SJCRH30 (cell line): Measurements from ENCODE around the gene ULK3. TPM values are rescaled to one million over a fixed set of nuclear protein-coding genes. Genes with fewer than 3 reads are reported as not detected.

Experiments used
- DNase-seq, 2 experiments: peaks; one replicate each; pipeline ENCODE4 v3.0.0-alpha.2; 2015 to 2020
- H3K27ac ChIP-seq: fragments of 250-450 bp; sonication (Bioruptor Pico); 2 replicates; pipeline ENCODE4 v1.5.1; 2020; ENCODE audit warnings: mild to moderate bottlenecking, moderate library complexity
- H3K27me3 ChIP-seq: fragments of 250-450 bp; sonication (Bioruptor Pico); 2 replicates; pipeline ENCODE4 v1.5.1; 2020; ENCODE audit warnings: mild to moderate bottlenecking, moderate library complexity
- H3K36me3 ChIP-seq: fragments of 250-450 bp; sonication (Bioruptor Pico); 2 replicates; pipeline ENCODE4 v1.5.1; 2020; ENCODE audit warnings: mild to moderate bottlenecking, moderate library complexity
- H3K4me1 ChIP-seq: fragments of 250-450 bp; sonication (Bioruptor Pico); 2 replicates; pipeline ENCODE4 v1.5.1; 2020; ENCODE audit warnings: mild to moderate bottlenecking, moderate library complexity
- H3K4me3 ChIP-seq: fragments of 250-450 bp; sonication (Bioruptor Pico); 2 replicates; pipeline ENCODE4 v1.5.1; 2020; ENCODE audit warnings: mild to moderate bottlenecking, moderate library complexity
- H3K9me3 ChIP-seq: fragments of 250-450 bp; sonication (Bioruptor Pico); replicated peaks from 2 replicates; pipeline ENCODE4 v1.5.1; 2020; ENCODE audit warnings: mild to moderate bottlenecking, moderate library complexity
- total RNA-seq: library from RNA; depleted of rRNA; stranded (reverse); fragments of >200 nt; shearing (Covaris generic); gene quantifications from 2 replicates; pipeline ENCODE4 v1.2.3, GENCODE V29; 2014

The ULK3 gene
- total RNA-seq, 1 experiment from 2014 or later: 28.3 TPM

DNA sequence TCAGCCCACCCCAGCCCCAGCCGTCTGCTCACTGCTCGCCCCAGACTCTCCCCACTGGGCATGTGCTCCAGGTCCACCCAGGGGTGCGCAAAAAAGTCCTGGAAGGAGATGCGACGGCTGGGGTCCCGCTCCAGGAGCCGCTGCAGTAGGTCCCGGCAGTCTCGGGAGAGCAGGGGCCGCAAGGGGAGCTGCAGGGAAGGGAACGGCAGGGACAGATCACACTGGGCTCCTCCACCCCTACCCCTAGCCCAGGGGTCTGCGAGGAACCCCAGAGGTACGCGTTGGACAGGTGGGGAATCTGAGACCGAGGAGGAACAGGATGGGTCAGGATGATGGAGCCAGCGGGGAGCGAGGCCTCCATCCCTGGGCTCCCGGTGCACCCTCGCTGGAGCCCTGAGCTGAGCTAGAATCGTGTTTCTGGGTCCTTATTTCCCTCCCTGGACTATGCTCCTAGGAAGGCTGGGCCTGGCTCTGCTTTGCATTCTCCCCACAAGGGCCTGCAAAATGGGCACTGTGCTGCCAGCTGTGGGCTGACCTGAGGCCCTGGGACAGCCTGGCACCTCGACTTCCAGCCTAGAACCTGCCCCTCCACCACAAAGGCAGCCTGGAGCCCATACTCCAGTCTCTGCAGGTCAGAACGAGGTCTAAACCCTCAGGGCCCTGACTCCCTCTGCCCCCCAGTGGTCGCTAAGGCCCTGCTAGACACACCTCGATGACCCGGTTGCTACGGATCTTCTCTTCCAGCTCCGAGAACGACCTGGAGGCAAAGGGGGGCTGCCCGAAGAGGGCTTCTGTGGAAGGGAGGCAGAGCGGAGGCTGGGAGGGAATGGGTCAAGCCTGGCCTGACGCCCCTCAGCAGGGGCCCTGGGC lies 3.2 kb downstream of the ULK3 start:
- Histone ChIP-seq H3K4me1 (peaks cover 5% of the 10 kb centered on the region; the same call in 1 of the 2 replicates), H3K27me3 (no peaks in the 10 kb centered on the region)

DNA sequence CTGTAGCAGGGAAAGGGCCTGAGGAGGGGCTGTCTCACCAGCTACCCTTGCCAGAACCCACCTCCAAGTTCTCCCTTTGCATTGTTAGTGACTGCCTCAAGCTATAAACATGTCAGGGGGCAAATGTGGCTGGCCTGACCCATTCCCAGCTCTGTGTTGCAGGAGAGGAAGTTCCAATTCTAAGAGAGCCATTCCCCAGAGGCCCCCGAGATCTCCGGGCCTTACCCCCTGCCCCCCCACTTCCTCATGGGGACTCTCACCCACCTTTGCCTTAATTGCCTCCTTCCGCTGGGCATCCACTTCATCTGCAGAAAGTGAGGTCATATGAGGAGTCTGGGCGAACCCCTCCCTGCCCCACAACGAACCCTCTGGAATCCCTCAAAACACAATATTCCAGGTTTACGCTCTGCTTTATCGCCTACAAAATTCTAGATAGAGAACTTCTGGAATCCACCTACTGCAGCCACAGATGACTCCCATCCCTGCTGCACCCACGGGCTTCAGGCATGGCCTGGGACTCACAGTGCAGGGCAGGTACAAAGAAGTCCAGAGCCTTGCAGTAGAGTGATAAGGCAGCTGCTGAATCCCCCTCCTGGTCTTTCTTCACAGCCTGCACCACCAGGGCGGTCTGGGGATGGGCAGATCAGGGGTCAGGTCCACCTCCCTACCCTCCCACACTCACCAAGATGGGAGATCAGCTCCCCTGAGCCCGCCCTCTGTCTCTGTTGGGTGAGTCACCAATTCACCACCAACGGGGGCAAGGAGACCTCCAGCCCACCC lies 4.0 kb downstream of the ULK3 start:
- H3K36me3 ChIP-seq: no peaks in the 10 kb centered on the region
- no peak for DNase-seq
- H3K27ac ChIP-seq: no peak overlapping the region
- no peaks in the 10 kb centered on the region for H3K9me3 ChIP-seq
- peaks cover 5% of the 10 kb centered on the region; the same call in 1 of the 2 replicates for H3K4me1 ChIP-seq
- H3K4me3 ChIP-seq: no peak overlapping the region
- no peaks in the 10 kb centered on the region for H3K27me3 ChIP-seq

More for the DNA sequence above, 3.2 kb downstream of the ULK3 start:
- Histone ChIP-seq H3K9me3 (no peaks in the 10 kb centered on the region), H3K36me3 (no peaks in the 10 kb centered on the region), H3K27ac (no peak overlapping the region), H3K4me3 (no peak overlapping the region)
- DNase-seq: no peak

DNA sequence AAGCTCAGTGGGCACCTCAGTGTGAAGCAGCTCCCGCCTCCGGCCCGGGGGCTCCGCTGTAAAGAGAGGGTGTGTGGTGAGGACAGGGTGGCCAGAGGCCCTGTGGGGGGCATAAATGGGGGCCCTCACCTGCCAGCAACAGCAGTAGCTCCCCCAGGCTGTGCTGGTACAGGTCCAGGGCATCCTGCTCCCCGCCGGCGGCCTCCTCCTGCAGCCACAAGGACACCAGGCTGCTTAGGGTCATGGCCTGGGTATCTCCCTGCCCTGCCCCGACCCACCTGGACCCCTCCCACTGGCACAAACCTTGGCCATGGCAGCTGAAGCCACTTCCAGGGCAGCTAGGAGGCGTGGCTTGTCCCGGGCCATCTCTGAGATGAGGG lies 4.8 kb downstream of the ULK3 start:
- DNase-seq: no peak
- no peaks in the 10 kb centered on the region for H3K9me3 ChIP-seq
- H3K36me3 ChIP-seq: no peaks in the 10 kb centered on the region

DNA sequence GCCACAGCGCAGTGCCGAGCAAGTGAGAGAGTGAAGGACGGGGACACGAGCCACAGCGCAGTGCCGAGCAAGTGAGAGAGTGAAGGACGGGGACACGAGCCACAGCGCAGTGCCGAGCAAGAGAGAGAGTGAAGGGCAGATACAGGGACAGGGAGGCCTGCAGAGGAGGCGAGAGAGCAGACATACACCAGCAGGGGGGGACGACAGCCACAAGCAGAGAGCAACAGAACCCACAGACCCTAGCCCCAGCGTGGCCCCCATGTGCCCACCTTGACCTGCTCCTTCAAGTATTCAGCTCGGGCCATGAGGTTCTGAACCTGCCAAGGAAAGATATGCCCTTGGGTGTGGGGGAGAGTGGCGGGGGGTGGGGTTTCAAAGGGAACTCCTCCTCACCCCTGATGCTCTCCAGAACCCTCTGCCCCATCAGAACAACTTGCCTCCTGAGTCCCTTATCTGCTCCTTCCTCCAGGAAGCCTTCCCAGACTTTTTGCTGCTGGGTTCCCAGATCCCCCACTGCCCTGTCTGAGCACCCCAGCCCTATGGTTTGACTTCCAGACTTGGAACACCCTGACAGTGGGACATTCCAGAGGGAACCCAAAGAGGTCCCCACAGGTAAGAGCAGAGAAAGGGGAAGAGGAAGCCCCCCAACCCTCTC lies 5.3 kb downstream of the ULK3 start:
- DNase-seq: no peak
- H3K27ac ChIP-seq: no peak overlapping the region
- H3K36me3 ChIP-seq: no peaks in the 10 kb centered on the region
- H3K4me3 ChIP-seq: no peak overlapping the region
- no peaks in the 10 kb centered on the region for H3K9me3 ChIP-seq
- H3K27me3 ChIP-seq: no peaks in the 10 kb centered on the region
- no peaks in the 10 kb centered on the region for H3K4me1 ChIP-seq

More for the DNA sequence above, 4.8 kb downstream of the ULK3 start:
- no peak overlapping the region for H3K4me3 ChIP-seq
- H3K27me3 ChIP-seq: no peaks in the 10 kb centered on the region
- H3K4me1 ChIP-seq: no peaks in the 10 kb centered on the region
- no peak overlapping the region for H3K27ac ChIP-seq

DNA sequence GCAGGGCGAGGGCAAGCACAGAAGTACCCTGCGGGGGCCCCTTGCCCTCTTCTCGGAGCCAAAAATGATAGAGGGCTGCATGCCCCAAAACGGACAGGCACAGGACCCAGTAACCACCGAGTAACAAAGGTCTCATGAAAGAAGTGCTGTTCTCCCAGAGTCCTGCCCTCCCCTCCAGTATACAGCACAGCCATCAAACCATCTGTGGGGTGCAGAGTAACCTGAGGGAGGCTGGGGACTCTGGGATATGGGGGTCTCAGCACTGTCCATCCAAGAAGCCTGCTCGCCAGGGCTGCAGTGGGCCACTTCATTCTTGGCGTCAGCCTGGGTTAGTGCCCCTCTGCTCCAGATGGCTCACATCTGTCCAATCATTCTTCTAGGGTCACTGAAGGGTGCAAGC lies 6.1 kb downstream of the ULK3 start:
- no peaks in the 10 kb centered on the region for H3K36me3 ChIP-seq
- no peaks in the 10 kb centered on the region for H3K27me3 ChIP-seq

GRCh38 chr15:74835312-74835823 lies 7.6 kb downstream of the ULK3 start:
- H3K9me3 ChIP-seq: no peaks in the 10 kb centered on the region
- H3K27me3 ChIP-seq: peaks cover 9% of the 10 kb centered on the region
- peak; percentile 63 to 79 for DNase-seq
- H3K36me3 ChIP-seq: no peaks in the 10 kb centered on the region
- no peak overlapping the region for H3K4me3 ChIP-seq
- no peak overlapping the region for H3K27ac ChIP-seq
- H3K4me1 ChIP-seq: peaks cover 3% of the 10 kb centered on the region; the same call in 1 of the 2 replicates

More for the DNA sequence above, 6.1 kb downstream of the ULK3 start:
- Histone ChIP-seq H3K4me1 (peaks cover 3% of the 10 kb centered on the region; the same call in 1 of the 2 replicates), H3K9me3 (no peaks in the 10 kb centered on the region), H3K27ac (no peak overlapping the region), H3K4me3 (no peak overlapping the region)
- no peak for DNase-seq

DNA sequence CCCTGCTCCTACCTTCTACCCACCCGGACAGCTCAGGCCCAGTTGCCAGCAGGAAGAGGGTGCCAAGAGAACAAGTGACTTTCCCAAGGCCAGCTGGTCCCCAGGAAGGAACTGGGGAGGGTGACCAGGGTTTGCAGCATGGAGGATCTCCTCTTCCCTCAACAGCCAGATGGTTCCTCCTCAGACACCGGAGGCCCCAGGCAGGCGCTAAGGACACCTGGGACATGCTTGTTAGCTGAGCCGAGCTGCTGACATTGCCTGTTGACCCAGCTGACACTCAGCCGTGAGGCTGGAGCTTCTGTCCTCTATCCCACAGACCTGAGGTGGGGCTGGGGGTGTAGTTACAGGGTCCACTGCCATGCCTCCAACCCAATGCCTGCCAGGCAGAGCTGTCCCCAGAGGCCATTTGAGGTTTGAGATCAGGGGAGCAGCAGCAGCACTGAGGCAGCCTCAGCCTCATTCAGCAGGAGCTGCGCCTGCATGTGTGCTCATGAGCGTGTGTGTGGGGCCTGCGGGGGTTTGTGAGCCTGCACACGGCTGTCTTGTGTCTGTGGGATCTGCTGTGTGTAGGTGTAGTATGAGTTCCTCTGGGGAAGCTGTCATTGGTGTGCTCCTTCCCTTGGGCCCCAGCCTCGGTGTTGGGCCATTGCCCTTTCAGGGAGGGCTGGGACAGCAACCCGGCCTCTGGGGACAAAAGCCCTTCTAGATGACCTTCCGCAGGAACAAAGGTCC lies 9.4 kb downstream of the ULK3 start:
- no peaks in the 10 kb centered on the region for H3K9me3 ChIP-seq
- no peaks in the 10 kb centered on the region for H3K36me3 ChIP-seq
- H3K4me1 ChIP-seq: peaks cover 3% of the 10 kb centered on the region; the same call in 1 of the 2 replicates
- no peak for DNase-seq
- no peak overlapping the region for H3K4me3 ChIP-seq
- peaks cover 9% of the 10 kb centered on the region for H3K27me3 ChIP-seq
- H3K27ac ChIP-seq: no peak overlapping the region

DNA sequence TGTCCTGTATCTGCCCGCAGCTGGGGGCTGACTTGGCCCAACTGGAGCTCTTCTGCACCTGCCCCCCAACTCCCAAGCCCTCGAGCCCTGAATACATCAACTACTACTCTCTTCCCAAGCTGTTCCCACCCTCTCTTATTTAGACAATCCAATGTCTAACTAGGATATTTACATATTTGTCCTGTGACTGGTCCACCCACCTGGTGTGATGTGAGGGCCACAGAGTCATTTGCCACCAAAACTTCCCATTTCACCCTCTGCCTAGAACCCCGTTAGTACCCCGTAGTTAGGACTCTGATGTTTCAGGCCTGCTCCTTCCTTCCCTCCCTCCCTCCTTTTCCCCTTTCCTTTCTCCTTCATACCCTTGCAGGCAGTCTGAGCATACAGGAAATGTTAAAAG lies 10.1 kb downstream of the ULK3 start:
- DNase-seq: no peak
- no peaks in the 10 kb centered on the region for H3K9me3 ChIP-seq
- no peaks in the 10 kb centered on the region for H3K36me3 ChIP-seq
- H3K27ac ChIP-seq: no peak overlapping the region
- H3K27me3 ChIP-seq: peaks cover 9% of the 10 kb centered on the region
- H3K4me3 ChIP-seq: no peak overlapping the region
- peaks cover 3% of the 10 kb centered on the region; the same call in 1 of the 2 replicates for H3K4me1 ChIP-seq

DNA sequence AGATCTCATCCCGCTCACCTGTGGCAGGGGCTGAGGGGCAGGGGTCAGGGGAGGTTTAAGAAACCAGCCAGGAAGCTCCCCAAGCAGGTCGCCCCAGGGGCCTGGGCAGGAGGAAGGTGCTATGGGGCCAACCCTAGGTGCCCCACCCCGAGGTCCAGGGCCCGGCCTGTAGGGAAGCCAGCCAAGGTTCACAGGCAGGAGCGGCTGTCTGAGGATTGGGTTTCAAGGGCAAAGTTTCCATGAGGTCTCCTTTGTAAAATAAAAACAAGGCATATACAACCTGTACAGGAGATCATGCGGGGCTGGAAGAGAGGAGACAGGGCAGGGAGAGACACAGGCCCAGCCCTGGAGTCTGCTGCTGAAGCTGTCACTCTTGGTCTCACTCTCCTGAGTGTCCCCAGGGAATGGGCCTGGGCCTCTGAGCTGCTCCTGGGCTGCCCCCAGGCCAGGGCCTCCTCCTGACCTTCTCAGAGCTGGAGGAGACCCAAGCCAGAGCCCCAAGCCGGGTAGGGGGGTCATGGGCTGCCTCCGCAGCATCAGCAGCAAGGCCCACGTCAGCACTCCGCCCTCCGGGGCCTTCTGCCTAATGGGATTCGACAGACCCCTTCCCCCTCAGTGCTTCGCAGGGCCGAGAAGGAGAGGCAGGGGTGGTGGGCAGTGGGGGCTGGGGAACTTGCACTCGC lies 11.0 kb downstream of the ULK3 start:
- Histone ChIP-seq H3K9me3 (no peaks in the 10 kb centered on the region), H3K4me1 (peaks cover 3% of the 10 kb centered on the region; the same call in 1 of the 2 replicates), H3K36me3 (no peaks in the 10 kb centered on the region), H3K27me3 (peaks cover 12% of the 10 kb centered on the region), H3K27ac (no peak overlapping the region), H3K4me3 (no peak overlapping the region)
- DNase-seq: no peak

GRCh38 chr15:74830868-74831267 lies 12.1 kb downstream of the ULK3 start:
- no peak for DNase-seq
- H3K27me3 ChIP-seq: peaks cover 14% of the 10 kb centered on the region
- H3K4me1 ChIP-seq: peaks cover 3% of the 10 kb centered on the region; the same call in 1 of the 2 replicates
- no peak overlapping the region for H3K4me3 ChIP-seq
- no peaks in the 10 kb centered on the region for H3K36me3 ChIP-seq
- H3K27ac ChIP-seq: no peak overlapping the region
- no peaks in the 10 kb centered on the region for H3K9me3 ChIP-seq

DNA sequence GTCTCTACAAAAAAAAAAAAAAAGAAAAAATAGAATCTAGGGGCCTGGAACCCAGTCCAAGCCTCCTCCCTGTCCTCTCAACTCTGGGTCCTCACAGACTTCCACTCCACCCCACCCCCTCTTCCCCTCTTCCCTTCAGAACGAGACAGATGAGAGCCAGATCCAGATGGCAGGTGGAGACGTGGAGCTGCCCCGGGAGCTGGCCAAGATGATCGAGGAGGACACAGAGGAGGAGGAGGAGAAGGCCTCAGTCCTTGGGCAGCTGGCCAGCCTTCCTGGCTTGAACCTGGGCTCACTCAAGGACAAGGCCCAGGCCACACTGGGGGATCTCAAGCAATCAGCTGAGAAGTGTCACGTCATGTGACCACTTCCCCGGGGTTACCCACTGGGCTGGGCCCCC lies 13.0 kb downstream of the ULK3 start:
- Histone ChIP-seq H3K36me3 (no peaks in the 10 kb centered on the region), H3K4me1 (peaks cover 3% of the 10 kb centered on the region; the same call in 1 of the 2 replicates), H3K27me3 (peaks cover 15% of the 10 kb centered on the region), H3K9me3 (no peaks in the 10 kb centered on the region), H3K27ac (no peak overlapping the region), H3K4me3 (no peak overlapping the region)
- no peak for DNase-seq

GRCh38 chr15:74829486-74829885 lies 13.5 kb downstream of the ULK3 start:
- Histone ChIP-seq H3K9me3 (no peaks in the 10 kb centered on the region), H3K36me3 (no peaks in the 10 kb centered on the region), H3K4me3 (no peak overlapping the region), H3K27me3 (peaks cover 16% of the 10 kb centered on the region), H3K4me1 (peaks cover 3% of the 10 kb centered on the region; the same call in 1 of the 2 replicates), H3K27ac (no peak overlapping the region)
- no peak for DNase-seq

DNA sequence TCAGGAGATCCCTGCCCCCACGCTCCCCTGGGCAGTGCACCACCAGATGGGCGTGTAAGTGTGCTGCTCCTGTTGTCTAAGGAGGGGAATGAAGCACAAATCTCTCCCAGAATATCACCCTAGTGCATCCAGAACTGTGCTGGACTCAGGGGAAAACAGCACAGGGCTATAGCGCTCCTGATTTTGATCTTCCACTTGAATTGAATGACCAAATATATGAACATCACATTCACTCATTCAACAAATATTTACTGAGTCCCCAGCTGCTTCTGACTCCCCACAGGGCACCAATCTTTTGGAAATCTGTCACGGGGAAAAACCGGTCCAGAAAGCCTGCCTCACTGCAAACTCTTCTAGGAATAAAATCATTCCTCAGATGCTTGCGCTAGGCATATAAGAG lies 14.1 kb downstream of the ULK3 start:
- Histone ChIP-seq H3K4me1 (peaks cover 3% of the 10 kb centered on the region; the same call in 1 of the 2 replicates), H3K4me3 (no peak overlapping the region), H3K36me3 (no peaks in the 10 kb centered on the region), H3K9me3 (no peaks in the 10 kb centered on the region), H3K27me3 (peaks cover 16% of the 10 kb centered on the region), H3K27ac (no peak overlapping the region)
- no peak for DNase-seq
